ENCODE measurements around the gene GPR162.

Gene GPR162

GRCh38 chr12:6821591-6822425 lies at the start of gene GPR162:
GPR162 (plus strand) TSS chr12:6821821; CDS start chr12:6823899, 2,078 bp downstream.
- peak; percentile 79 for DNase-seq (ENCODE audit: low spot score)

- DNase-seq (ENCODE audit: low spot score) = no peak
Measured at GRCh38 chr12:6772331-6772695, 49.3 kb upstream of the GPR162 start, which contains the start of gene LAG3. LAG3 (plus strand) TSS chr12:6772520; CDS start chr12:6772853, 333 bp downstream.

GRCh38 chr12:6772726-6773589 lies 48.7 kb upstream of the GPR162 start:
- DNase-seq (ENCODE audit: low spot score) = no peak

GRCh38 chr12:6773590-6774351 lies 47.9 kb upstream of the GPR162 start:
- no peak for DNase-seq (ENCODE audit: low spot score)

- DNase-seq (ENCODE audit: low spot score) = no peak
Measured at GRCh38 chr12:6774499-6775062, 47.0 kb upstream of the GPR162 start.

GRCh38 chr12:6775185-6776174 lies 46.1 kb upstream of the GPR162 start:
- DNase-seq (ENCODE audit: low spot score) = no peak

- no peak for DNase-seq (ENCODE audit: low spot score)
Measured at GRCh38 chr12:6777386-6777785, 44.2 kb upstream of the GPR162 start.

- DNase-seq (ENCODE audit: low spot score) = no peak
Measured at GRCh38 chr12:6778217-6778573, 43.4 kb upstream of the GPR162 start.

- peak; percentile 96 for DNase-seq (ENCODE audit: low spot score)
Measured at GRCh38 chr12:6778574-6779550, 42.8 kb upstream of the GPR162 start.

GRCh38 chr12:6779708-6780432 lies 41.8 kb upstream of the GPR162 start:
- no peak for DNase-seq (ENCODE audit: low spot score)

- DNase-seq (ENCODE audit: low spot score) = no peak
Measured at GRCh38 chr12:6780573-6780972, 41.0 kb upstream of the GPR162 start.

GRCh38 chr12:6782119-6782518 lies 39.5 kb upstream of the GPR162 start:
- DNase-seq (ENCODE audit: low spot score) = no peak

- DNase-seq (ENCODE audit: low spot score) = no peak
Measured at GRCh38 chr12:6782850-6783566, 38.6 kb upstream of the GPR162 start.

GRCh38 chr12:6783828-6784227 lies 37.8 kb upstream of the GPR162 start:
- no peak for DNase-seq (ENCODE audit: low spot score)

GRCh38 chr12:6784296-6784695 lies 37.3 kb upstream of the GPR162 start:
- no peak for DNase-seq (ENCODE audit: low spot score)

- no peak for DNase-seq (ENCODE audit: low spot score)
Measured at GRCh38 chr12:6784761-6785160, 36.9 kb upstream of the GPR162 start.

- DNase-seq (ENCODE audit: low spot score) = no peak
Measured at GRCh38 chr12:6786416-6787094, 35.1 kb upstream of the GPR162 start.

- no peak for DNase-seq (ENCODE audit: low spot score)
Measured at GRCh38 chr12:6787309-6787708, 34.3 kb upstream of the GPR162 start.

Data from Ammon's horn (tissue), 1 donor.